Effector CD8-positive, alpha-beta T cell (primary cell): ENCODE measurements around the gene USP8.

Experiments
- DNase-seq: peaks from one replicate; lab custom pipeline; 2025; lab: John Stamatoyannopoulos, UW

The USP8 gene

GRCh38 chr15:50543556-50543955 lies 119.4 kb downstream of the USP8 start:
- no peak for DNase-seq

GRCh38 chr15:50544368-50544767 lies 120.2 kb downstream of the USP8 start:
- DNase-seq: no peak

GRCh38 chr15:50546566-50546965 lies 122.4 kb downstream of the USP8 start, which contains the start of gene USP50:
USP50 (minus strand) TSS chr15:50546666; CDS start chr15:50546525, 141 bp downstream.
- DNase-seq: no peak

- no peak for DNase-seq
Measured at GRCh38 chr15:50549326-50549725, 125.1 kb downstream of the USP8 start.

- DNase-seq: no peak
Measured at GRCh38 chr15:50552238-50552637, 128.0 kb downstream of the USP8 start.

- DNase-seq: no peak
Measured at GRCh38 chr15:50556642-50557371, 132.6 kb downstream of the USP8 start.

GRCh38 chr15:50558012-50558411 lies 133.8 kb downstream of the USP8 start:
- no peak for DNase-seq

- no peak for DNase-seq
Measured at GRCh38 chr15:50562735-50563640, 138.8 kb downstream of the USP8 start.

- no peak for DNase-seq
Measured at GRCh38 chr15:50563756-50564155, 139.6 kb downstream of the USP8 start.
